Sigmoid colon (tissue), 4 donors: Measurements from ENCODE around the gene GSAP.

Experiments used
- CTCF ChIP-seq, 4 experiments: fragments of 450-650 bp in 3 of 4; fragments of 200-600 bp in 1 of 4; IDR thresholded peaks; one replicate each; pipeline ENCODE4 v1.5.1; 2016 to 2019; ENCODE audit warnings: antibody characterized with exemption in 4 of 4, mild to moderate bottlenecking in 3 of 4, moderate library complexity in 2 of 4
- EP300 ChIP-seq, 4 donors: sonication (generic); formaldehyde crosslinking; IDR thresholded peaks; one replicate each; pipeline ENCODE4 v1.6.1; 2017; ENCODE audit warnings: antibody characterized with exemption in 4 of 4
- POLR2A ChIP-seq, 2 donors: fragments of 450-650 bp; IDR thresholded peaks; one replicate each; pipeline ENCODE4 v1.6.1; 2016; ENCODE audit warnings: antibody characterized with exemption in 2 of 2, mild to moderate bottlenecking in 2 of 2, moderate library complexity in 2 of 2
- POLR2AphosphoS5 ChIP-seq, 4 donors: sonication (generic); formaldehyde crosslinking; IDR thresholded peaks; one replicate each; pipeline ENCODE4 v1.6.1; 2017; ENCODE audit warnings: antibody characterized with exemption in 4 of 4

- TF ChIP-seq CTCF (IDR thresholded peaks at IDR 0.05) (no peak), POLR2AphosphoS5 (IDR thresholded peaks at IDR 0.05) (no peak), EP300 (IDR thresholded peaks at IDR 0.05) (no peak), POLR2A (IDR thresholded peaks at IDR 0.05) (no peak)
These were observed 61.7 kb downstream of the GSAP start for GRCh38 chr7:77354484-77354883.
